Measurements from ENCODE around the gene NEUROD6. TPM values are rescaled to one million over a fixed set of nuclear protein-coding genes. Genes with fewer than 3 reads are reported as not detected.

Gene NEUROD6
- total RNA-seq, 1 donor from 2014 or later = not detected

Other genes with a start within 250 kb of the NEUROD6 start
- not detected for gene ITPRID1, start 173.4 kb upstream of the NEUROD6 start, total RNA-seq